SU-DHL-6 (cell line): ENCODE data around the gene DCDC1.

Experiments used
- EZH2phosphoT487 ChIP-seq: fragments of 200-600 bp; sonication (generic), shearing (Covaris generic); conservative IDR thresholded peaks from 2 replicates; pipeline ENCODE4 v1.6.1; 2018; ENCODE audit warnings: mild to moderate bottlenecking, antibody characterized with exemption, low read length, moderate library complexity, mixed read lengths
- TF ChIP-seq, protein P1 (sequence below): fragments of 200-600 bp; sonication (generic); IDR thresholded peaks from one replicate; pipeline ENCODE4 v1.5.1; 2017; ENCODE audit warnings: antibody characterized with exemption, mild to moderate bottlenecking, low read length, moderate library complexity; ENCODE audit not compliant: insufficient read depth, poor library complexity, severe bottlenecking

GRCh38 chr11:30960387-30960992 is 409.0 kb downstream of the DCDC1 start:
- TF ChIP-seq, protein P1, sequence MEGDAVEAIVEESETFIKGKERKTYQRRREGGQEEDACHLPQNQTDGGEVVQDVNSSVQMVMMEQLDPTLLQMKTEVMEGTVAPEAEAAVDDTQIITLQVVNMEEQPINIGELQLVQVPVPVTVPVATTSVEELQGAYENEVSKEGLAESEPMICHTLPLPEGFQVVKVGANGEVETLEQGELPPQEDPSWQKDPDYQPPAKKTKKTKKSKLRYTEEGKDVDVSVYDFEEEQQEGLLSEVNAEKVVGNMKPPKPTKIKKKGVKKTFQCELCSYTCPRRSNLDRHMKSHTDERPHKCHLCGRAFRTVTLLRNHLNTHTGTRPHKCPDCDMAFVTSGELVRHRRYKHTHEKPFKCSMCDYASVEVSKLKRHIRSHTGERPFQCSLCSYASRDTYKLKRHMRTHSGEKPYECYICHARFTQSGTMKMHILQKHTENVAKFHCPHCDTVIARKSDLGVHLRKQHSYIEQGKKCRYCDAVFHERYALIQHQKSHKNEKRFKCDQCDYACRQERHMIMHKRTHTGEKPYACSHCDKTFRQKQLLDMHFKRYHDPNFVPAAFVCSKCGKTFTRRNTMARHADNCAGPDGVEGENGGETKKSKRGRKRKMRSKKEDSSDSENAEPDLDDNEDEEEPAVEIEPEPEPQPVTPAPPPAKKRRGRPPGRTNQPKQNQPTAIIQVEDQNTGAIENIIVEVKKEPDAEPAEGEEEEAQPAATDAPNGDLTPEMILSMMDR: no peak
- TF ChIP-seq EZH2phosphoT487: no peak
